NCI-H2227 (cell line): ENCODE results near the gene SEMA3D.

Experiments used
- DNase-seq: peaks from one replicate; lab custom pipeline; 2025; ENCODE audit not compliant: unreplicated experiment; lab: John Stamatoyannopoulos, UW

SEMA3D gene

DNA sequence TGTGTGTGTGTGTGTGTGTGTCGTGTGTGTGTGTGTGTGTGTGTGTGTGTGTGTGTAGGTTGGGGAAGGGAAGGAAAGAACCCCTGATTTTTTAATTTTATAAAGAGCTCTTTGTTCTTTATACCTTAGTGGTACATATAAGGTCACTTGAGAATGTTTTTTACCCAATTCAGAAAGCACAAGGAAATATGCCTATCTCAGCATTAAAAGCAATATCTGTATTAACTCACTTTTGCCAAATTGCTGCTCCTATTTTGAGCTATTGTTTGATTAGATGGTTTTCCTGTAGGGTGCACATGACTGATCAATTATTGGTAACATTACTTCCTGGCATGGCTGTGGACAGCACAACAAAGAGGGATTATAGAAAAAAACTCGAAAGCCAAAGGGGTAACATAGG lies 60.5 kb downstream of the SEMA3D start:
- no peak for DNase-seq

- no peak for DNase-seq
These were observed 61.2 kb downstream of the SEMA3D start for GRCh38 chr7:85125651-85126131.

DNA sequence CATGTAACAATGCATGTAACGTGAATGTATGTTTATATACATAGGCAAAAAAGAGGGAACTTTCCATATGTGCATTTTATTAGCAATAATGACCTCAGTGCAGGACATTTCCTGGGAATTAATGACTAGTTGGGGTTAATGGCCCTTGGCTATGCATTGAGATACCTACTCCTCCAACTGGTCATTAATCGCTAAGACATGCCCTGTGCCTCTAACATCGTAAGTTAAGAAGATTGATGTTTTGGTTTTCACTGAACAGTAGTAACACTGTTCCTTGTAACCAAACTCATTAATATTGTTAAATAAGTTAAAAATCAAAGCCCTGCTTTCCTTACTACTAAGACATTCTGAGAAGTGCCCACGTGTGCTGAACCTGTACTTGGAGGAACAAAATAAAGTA lies 61.7 kb downstream of the SEMA3D start:
- DNase-seq, result no peak

GRCh38 chr7:85119934-85120333 lies 66.9 kb downstream of the SEMA3D start:
- DNase-seq, result no peak

DNA sequence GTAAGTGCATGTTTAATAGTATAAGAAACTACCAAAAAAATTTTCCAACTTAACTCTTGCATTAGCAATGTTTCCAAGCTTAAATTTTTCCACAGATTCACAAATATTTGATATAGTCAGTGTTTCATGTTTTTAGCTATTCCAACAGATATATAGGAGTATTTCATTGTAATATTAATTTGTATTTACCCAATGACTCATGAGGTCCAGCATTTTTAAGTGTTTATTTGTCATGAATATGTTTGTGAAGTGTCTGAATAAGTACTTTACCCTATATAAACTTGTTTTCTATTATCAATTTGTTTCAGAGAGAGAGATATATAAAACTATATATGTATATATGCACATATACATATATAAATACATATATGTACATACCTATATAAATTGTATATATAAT lies 71.0 kb downstream of the SEMA3D start:
- DNase-seq, result no peak

- DNase-seq, result no peak
These were observed 71.8 kb downstream of the SEMA3D start for GRCh38 chr7:85115006-85115405.

GRCh38 chr7:85114342-85114741 lies 72.5 kb downstream of the SEMA3D start:
- DNase-seq, result no peak

- DNase-seq, result no peak
These were observed 75.1 kb downstream of the SEMA3D start for GRCh38 chr7:85111761-85112160.

- DNase-seq, result no peak
These were observed 80.1 kb downstream of the SEMA3D start for GRCh38 chr7:85106719-85107118.

- DNase-seq, result no peak
These were observed 82.2 kb downstream of the SEMA3D start for GRCh38 chr7:85104432-85105205.

GRCh38 chr7:85103962-85104361 lies 82.9 kb downstream of the SEMA3D start:
- DNase-seq, result no peak

- no peak for DNase-seq
These were observed 83.5 kb downstream of the SEMA3D start for GRCh38 chr7:85103357-85103756.

DNA sequence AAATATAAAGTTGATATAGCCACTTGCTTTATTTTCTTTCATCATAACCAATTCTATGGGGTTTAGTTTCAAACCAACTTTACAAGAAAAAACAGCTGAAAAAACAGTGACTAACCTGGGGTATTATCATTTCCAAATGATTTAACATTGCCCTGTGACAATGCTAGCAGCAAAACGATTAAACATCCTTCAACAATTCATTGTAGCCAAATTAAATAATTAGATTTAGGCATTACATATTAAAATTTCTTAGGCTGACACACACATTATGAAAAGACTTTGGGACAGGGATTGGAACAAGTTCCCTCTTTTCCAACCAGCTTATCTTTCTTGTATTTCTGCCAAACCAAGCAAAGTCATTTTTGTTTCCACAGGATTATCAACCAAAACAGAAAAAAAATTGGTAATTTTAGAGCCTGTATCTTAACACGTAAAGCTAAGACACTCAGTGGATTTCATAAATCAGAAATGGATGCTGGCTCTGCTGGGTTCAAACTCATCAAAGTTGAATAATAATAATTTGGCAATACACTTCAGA lies 84.0 kb downstream of the SEMA3D start:
- DNase-seq, result no peak

- DNase-seq, result no peak
These were observed 85.5 kb downstream of the SEMA3D start for GRCh38 chr7:85101347-85101746.

DNA sequence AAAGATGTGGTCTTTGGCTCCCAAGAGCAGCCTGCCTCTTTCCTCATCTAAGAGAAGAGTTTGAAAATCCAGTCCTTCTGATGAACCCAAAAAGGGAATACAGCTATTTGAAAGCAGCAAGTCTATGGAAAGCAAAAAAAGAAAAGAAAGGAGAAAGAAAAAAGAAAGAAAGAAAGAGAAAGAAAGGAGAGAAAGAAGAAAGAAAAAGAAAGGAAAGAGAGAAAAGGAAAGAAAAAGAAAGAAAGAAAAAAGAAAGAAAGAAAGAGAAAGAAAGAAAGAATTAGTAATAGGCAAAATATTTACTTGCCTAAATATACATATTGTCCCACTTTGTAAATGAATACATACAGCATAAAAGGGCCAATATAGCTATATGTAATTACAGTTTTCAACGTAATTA lies 89.0 kb downstream of the SEMA3D start:
- no peak for DNase-seq

- DNase-seq, result no peak
These were observed 91.0 kb downstream of the SEMA3D start for GRCh38 chr7:85095806-85096205.

- no peak for DNase-seq
These were observed 91.5 kb downstream of the SEMA3D start for GRCh38 chr7:85095366-85095765.

DNA sequence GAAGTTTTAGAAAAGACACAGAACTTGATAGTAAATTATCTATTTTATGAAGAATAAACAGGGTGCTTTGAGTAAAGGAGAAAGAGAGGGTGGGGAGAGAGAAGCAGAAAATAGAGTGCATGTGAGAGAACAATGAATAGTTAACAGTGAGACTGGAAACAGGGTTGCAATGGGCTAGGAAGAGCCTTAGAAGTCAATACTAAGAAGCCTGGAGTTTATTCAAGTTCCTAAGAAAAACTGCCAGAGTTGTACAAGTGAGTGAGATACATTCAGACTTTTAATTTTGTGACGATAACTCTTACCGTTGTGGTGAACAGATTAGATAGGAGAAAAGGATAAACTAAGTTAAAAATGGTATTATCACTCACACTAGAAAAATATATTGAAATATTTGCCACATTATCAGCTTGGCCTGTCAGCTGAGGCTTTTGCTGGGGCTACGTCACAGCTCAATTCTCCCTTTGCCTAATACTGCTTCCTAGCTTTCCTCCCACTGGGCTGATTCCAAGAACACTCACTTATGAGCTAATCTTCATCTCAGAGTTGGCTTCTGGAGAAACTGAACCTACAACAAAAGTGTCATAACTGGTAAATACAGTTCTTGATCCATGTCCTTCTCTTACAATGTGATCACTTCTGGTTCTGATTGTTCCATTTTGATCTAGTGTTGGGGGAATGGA lies 92.7 kb downstream of the SEMA3D start:
- DNase-seq, result no peak

- DNase-seq, result no peak
These were observed 95.3 kb downstream of the SEMA3D start for GRCh38 chr7:85091565-85091928.

- no peak for DNase-seq
These were observed 95.8 kb downstream of the SEMA3D start for GRCh38 chr7:85090919-85091564.

GRCh38 chr7:85090143-85090542 lies 96.7 kb downstream of the SEMA3D start:
- no peak for DNase-seq

GRCh38 chr7:85081846-85082245 lies 105.0 kb downstream of the SEMA3D start:
- no peak for DNase-seq
